Liver (tissue), 9 donors: ENCODE results near the gene RAD23A. TPM values are rescaled to one million over a fixed set of nuclear protein-coding genes. Genes with fewer than 3 reads are reported as not detected.

Experiments
- DNase-seq: peaks from one replicate; pipeline ENCODE4 v3.0.0-alpha.2; 2017; ENCODE audit warnings: low spot score
- H3K27ac ChIP-seq, 2 donors: one replicate each; pipeline ENCODE4 v1.7.0; 2013; ENCODE audit warnings: inconsistent platforms in 2 of 2, low read length in 2 of 2, control low read depth in 1 of 2, low read depth in 1 of 2, mild to moderate bottlenecking in 1 of 2
- H3K27me3 ChIP-seq, 4 donors: one replicate each; pipeline versions ENCODE4 v1.6.1 to v1.7.0; 2013; ENCODE audit warnings: low read length in 3 of 4, inconsistent platforms in 1 of 4, mild to moderate bottlenecking in 1 of 4, moderate library complexity in 1 of 4; ENCODE audit not compliant: control insufficient read depth in 4 of 4, insufficient read depth in 4 of 4
- H3K36me3 ChIP-seq, 4 donors: one replicate each; pipeline versions ENCODE4 v1.6.1 to v1.7.0; 2013; ENCODE audit warnings: low read length in 3 of 4, mild to moderate bottlenecking in 3 of 4, low read depth in 1 of 4, moderate library complexity in 1 of 4; ENCODE audit not compliant: control insufficient read depth in 4 of 4, insufficient read depth in 3 of 4
- H3K4me1 ChIP-seq, 4 donors: one replicate each; pipeline versions ENCODE4 v1.6.1 to v1.7.0; 2013; ENCODE audit warnings: low read length in 3 of 4, mild to moderate bottlenecking in 3 of 4, moderate library complexity in 1 of 4; ENCODE audit not compliant: control insufficient read depth in 4 of 4, insufficient read depth in 4 of 4
- H3K4me3 ChIP-seq, 3 donors: one replicate each; pipeline versions ENCODE4 v1.6.1 to v1.7.0; 2013; ENCODE audit warnings: low read length in 3 of 3, control low read depth in 1 of 3, low read depth in 1 of 3, mild to moderate bottlenecking in 1 of 3
- H3K9ac ChIP-seq, 2 donors: one replicate each; pipeline ENCODE4 v1.7.0; 2013; ENCODE audit warnings: low read length in 2 of 2, mild to moderate bottlenecking in 2 of 2, moderate library complexity in 2 of 2, control low read depth in 1 of 2, low read depth in 1 of 2
- H3K9me3 ChIP-seq, 4 donors: one replicate each; pipeline versions ENCODE4 v1.6.1 to v1.7.0; 2013; ENCODE audit warnings: low read length in 3 of 4; ENCODE audit not compliant: control insufficient read depth in 4 of 4
- ATF3 ChIP-seq: IDR thresholded peaks from 2 replicates; pipeline ENCODE4 v1.6.1; 2016; ENCODE audit warnings: antibody characterized with exemption
- CTCF ChIP-seq: fragments of 150-350 bp; IDR thresholded peaks from 2 replicates; pipeline ENCODE4 v1.5.1; 2017; ENCODE audit warnings: improper control_type of control experiment, low read depth, low read length; ENCODE audit not compliant: missing input control
- EGR1 ChIP-seq, 2 donors: IDR thresholded peaks; 2 replicates each; pipeline ENCODE4 v1.6.1; 2016 to 2018; ENCODE audit warnings: antibody characterized with exemption in 2 of 2, low read depth in 2 of 2
- FOXA1 ChIP-seq: IDR thresholded peaks from 2 replicates; pipeline ENCODE4 v1.6.1; 2016; ENCODE audit warnings: antibody characterized with exemption
- FOXA2 ChIP-seq: IDR thresholded peaks from 2 replicates; pipeline ENCODE4 v1.6.1; 2016; ENCODE audit warnings: antibody characterized with exemption
- GABPA ChIP-seq, 2 donors: IDR thresholded peaks in 1 of 2; conservative IDR thresholded peaks in 1 of 2; 2 replicates each; pipeline ENCODE4 v1.6.1; 2016; ENCODE audit warnings: antibody characterized with exemption in 2 of 2, mild to moderate bottlenecking in 1 of 2, moderate library complexity in 1 of 2
- HNF4A ChIP-seq, 2 donors: conservative IDR thresholded peaks; 2 replicates each; pipeline ENCODE4 v1.6.1; 2016; ENCODE audit warnings: antibody characterized with exemption in 2 of 2, mild to moderate bottlenecking in 2 of 2
- HNF4G ChIP-seq: IDR thresholded peaks from 2 replicates; pipeline ENCODE4 v1.6.1; 2016; ENCODE audit warnings: antibody characterized with exemption
- JUND ChIP-seq, 2 donors: IDR thresholded peaks; 2 replicates each; pipeline ENCODE4 v1.6.1; 2016; ENCODE audit warnings: antibody characterized with exemption in 2 of 2
- MAX ChIP-seq: IDR thresholded peaks from 2 replicates; pipeline ENCODE4 v1.6.1; 2016; ENCODE audit warnings: antibody characterized with exemption
- NR2F2 ChIP-seq: IDR thresholded peaks from 2 replicates; pipeline ENCODE4 v1.6.1; 2016; ENCODE audit warnings: antibody characterized with exemption
- RAD21 ChIP-seq, 2 donors: IDR thresholded peaks; 2 replicates each; pipeline ENCODE4 v1.6.1; 2016; ENCODE audit warnings: antibody characterized with exemption in 2 of 2, mild to moderate bottlenecking in 2 of 2
- SP1 ChIP-seq: IDR thresholded peaks from 2 replicates; pipeline ENCODE4 v1.6.1; 2018; ENCODE audit warnings: antibody characterized with exemption, mild to moderate bottlenecking
- TAF1 ChIP-seq: conservative IDR thresholded peaks from 2 replicates; pipeline ENCODE4 v1.6.1; 2016; ENCODE audit warnings: antibody characterized with exemption, mild to moderate bottlenecking
- YY1 ChIP-seq: IDR thresholded peaks from 2 replicates; pipeline ENCODE4 v1.6.1; 2016; ENCODE audit warnings: antibody characterized with exemption, mild to moderate bottlenecking
- WGBS: extraction: QIAGEN DNeasy Blood & Tissue Kit; methylation state at CpG from one replicate; pipeline ENCODE4 v1.1.7; 2013; 5-methylcytosine and 5-hydroxymethylcytosine counted together
- polyA plus RNA-seq, 2 donors: library from polyadenylated mRNA; stranded (reverse) in 1 of 2; unstranded in 1 of 2; fragments of 200-250 nt in 1 of 2; fragments of >200 nt in 1 of 2; fragmentation: Nextera tagmentation in 1 of 2; extraction: Ambion mirVana in 1 of 2; gene quantifications; one replicate each; pipeline versions ENCODE4 v1.2.1 to v1.2.3, GENCODE V29; 2013 to 2015
- total RNA-seq, 2 donors: library from RNA; depleted of rRNA; stranded (reverse); fragments of >200 nt; gene quantifications; one replicate each; pipeline ENCODE4 v1.2.3, GENCODE V29; 2014
- TF ChIP-seq, protein P1 (sequence below): IDR thresholded peaks from 2 replicates; pipeline ENCODE4 v1.6.1; 2016; ENCODE audit warnings: antibody characterized with exemption
- TF ChIP-seq, protein P2 (sequence below): IDR thresholded peaks from 2 replicates; pipeline ENCODE4 v1.6.1; 2016; ENCODE audit warnings: antibody characterized with exemption, mild to moderate bottlenecking
- donor health status: healthy.
- donor health status: healthy.
- donor health status: healthy.
- donor health status: healthy.
- donor health status: healthy.

RAD23A gene
- total and polyA plus RNA-seq, 4 donors = 42.9 to 112 (median 66.8) TPM

DNA sequence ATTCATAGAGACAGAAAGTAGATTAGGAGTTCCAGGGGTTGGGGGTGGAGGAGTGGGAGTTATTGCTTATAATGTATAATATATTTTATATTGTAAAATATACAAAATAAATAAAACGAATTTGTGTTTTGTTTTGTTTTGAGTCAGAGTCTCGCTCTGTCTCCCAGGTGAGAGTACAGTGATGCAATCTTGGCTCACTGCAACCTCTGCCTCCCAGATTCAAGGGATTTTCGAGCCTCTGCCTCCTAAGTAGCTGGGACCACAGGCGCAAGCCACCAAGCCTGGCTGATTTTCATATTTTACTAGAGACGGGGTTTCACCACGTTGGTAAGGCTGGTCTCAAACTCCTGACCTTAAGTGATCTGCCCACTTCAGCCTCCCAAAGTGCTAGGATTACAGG lies 13.8 kb downstream of the RAD23A start:
- WGBS = 51% methylated on average over 6 of the region's 6 CpGs
- peaks cover 5 to 13% (median 11%) of the 10 kb centered on the region in 4 donors for H3K4me1 ChIP-seq
- no peak for DNase-seq
- H3K36me3 ChIP-seq = peaks cover 0 to 2% (median 0%) of the 10 kb centered on the region in 4 donors
- TF ChIP-seq MAX = no peak
- TF ChIP-seq ATF3 = peak; percentile 23
- H3K27ac ChIP-seq = no peak overlapping the region
- H3K9ac ChIP-seq = no peak overlapping the region
- no peaks in the 10 kb centered on the region for H3K27me3 ChIP-seq
- H3K9me3 ChIP-seq = no peaks in the 10 kb centered on the region
- no peak overlapping the region for H3K4me3 ChIP-seq

- no peaks in the 10 kb centered on the region for H3K27me3 ChIP-seq
- peak overlapping the region; percentile 29 to 84 for H3K9ac ChIP-seq
- WGBS = 1% methylated on average over 34 of the region's 34 CpGs
- H3K36me3 ChIP-seq = no peaks in the 10 kb centered on the region
- TF ChIP-seq CTCF (peak; percentile 91), RAD21 (IDR thresholded peaks at IDR 0.05) (peak; percentile 67), FOXA2 (no peak)
- TF ChIP-seq, protein P1, sequence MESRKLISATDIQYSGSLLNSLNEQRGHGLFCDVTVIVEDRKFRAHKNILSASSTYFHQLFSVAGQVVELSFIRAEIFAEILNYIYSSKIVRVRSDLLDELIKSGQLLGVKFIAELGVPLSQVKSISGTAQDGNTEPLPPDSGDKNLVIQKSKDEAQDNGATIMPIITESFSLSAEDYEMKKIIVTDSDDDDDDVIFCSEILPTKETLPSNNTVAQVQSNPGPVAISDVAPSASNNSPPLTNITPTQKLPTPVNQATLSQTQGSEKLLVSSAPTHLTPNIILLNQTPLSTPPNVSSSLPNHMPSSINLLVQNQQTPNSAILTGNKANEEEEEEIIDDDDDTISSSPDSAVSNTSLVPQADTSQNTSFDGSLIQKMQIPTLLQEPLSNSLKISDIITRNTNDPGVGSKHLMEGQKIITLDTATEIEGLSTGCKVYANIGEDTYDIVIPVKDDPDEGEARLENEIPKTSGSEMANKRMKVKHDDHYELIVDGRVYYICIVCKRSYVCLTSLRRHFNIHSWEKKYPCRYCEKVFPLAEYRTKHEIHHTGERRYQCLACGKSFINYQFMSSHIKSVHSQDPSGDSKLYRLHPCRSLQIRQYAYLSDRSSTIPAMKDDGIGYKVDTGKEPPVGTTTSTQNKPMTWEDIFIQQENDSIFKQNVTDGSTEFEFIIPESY = no peak
- peak; percentile 94 for DNase-seq
- H3K4me1 ChIP-seq = peaks cover 0 to 15% (median 10%) of the 10 kb centered on the region in 4 donors
- H3K9me3 ChIP-seq = no peaks in the 10 kb centered on the region
- peak overlapping the region in 2 of 3 donors; percentile 44 to 75 for H3K4me3 ChIP-seq
- no peak overlapping the region for H3K27ac ChIP-seq
These were observed 19.6 kb downstream of the RAD23A start for GRCh38 chr19:12965017-12965811.

GRCh38 chr19:12965812-12966135 lies 20.1 kb downstream of the RAD23A start:
- TF ChIP-seq RAD21 (IDR thresholded peaks at IDR 0.05) (no peak), EGR1 (IDR thresholded peaks at IDR 0.05; ENCODE audit: low read depth in 2 of 2) (no peak), TAF1 (no peak), FOXA1 (no peak), MAX (no peak), HNF4A (conservative IDR thresholded peaks at IDR 0.05) (no peak), YY1 (no peak), NR2F2 (no peak), ATF3 (no peak), GABPA (IDR thresholded peaks at IDR 0.05 in 1 of 2, conservative IDR thresholded peaks at IDR 0.05 in 1 of 2) (no peak), SP1 (no peak), HNF4G (no peak), JUND (IDR thresholded peaks at IDR 0.05) (no peak)
- TF ChIP-seq, protein P2, sequence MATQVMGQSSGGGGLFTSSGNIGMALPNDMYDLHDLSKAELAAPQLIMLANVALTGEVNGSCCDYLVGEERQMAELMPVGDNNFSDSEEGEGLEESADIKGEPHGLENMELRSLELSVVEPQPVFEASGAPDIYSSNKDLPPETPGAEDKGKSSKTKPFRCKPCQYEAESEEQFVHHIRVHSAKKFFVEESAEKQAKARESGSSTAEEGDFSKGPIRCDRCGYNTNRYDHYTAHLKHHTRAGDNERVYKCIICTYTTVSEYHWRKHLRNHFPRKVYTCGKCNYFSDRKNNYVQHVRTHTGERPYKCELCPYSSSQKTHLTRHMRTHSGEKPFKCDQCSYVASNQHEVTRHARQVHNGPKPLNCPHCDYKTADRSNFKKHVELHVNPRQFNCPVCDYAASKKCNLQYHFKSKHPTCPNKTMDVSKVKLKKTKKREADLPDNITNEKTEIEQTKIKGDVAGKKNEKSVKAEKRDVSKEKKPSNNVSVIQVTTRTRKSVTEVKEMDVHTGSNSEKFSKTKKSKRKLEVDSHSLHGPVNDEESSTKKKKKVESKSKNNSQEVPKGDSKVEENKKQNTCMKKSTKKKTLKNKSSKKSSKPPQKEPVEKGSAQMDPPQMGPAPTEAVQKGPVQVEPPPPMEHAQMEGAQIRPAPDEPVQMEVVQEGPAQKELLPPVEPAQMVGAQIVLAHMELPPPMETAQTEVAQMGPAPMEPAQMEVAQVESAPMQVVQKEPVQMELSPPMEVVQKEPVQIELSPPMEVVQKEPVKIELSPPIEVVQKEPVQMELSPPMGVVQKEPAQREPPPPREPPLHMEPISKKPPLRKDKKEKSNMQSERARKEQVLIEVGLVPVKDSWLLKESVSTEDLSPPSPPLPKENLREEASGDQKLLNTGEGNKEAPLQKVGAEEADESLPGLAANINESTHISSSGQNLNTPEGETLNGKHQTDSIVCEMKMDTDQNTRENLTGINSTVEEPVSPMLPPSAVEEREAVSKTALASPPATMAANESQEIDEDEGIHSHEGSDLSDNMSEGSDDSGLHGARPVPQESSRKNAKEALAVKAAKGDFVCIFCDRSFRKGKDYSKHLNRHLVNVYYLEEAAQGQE = no peak
- peaks cover 0 to 15% (median 10%) of the 10 kb centered on the region in 4 donors for H3K4me1 ChIP-seq
- no peaks in the 10 kb centered on the region for H3K9me3 ChIP-seq
- H3K36me3 ChIP-seq = no peaks in the 10 kb centered on the region
- H3K27ac ChIP-seq = no peak overlapping the region
- peak overlapping the region in 1 of 2 donors; percentile 84 for H3K9ac ChIP-seq
- H3K4me3 ChIP-seq = peak overlapping the region in 1 of 3 donors; percentile 44
- DNase-seq = no peak
- H3K27me3 ChIP-seq = no peaks in the 10 kb centered on the region
- 53% methylated on average over 8 of the region's 8 CpGs for WGBS
